ENCODE measurements around the gene JHY.
A peak's percentile ranks its signal among the peaks of the same experiment; 100 is the strongest.

The JHY gene

GRCh38 chr11:122871302-122871701 is 11.3 kb upstream of the JHY start:
- no peak for DNase-seq (ENCODE audit: low spot score)

- DNase-seq (ENCODE audit: low spot score): no peak
These were observed 10.5 kb upstream of the JHY start for GRCh38 chr11:122872046-122872445.

DNA sequence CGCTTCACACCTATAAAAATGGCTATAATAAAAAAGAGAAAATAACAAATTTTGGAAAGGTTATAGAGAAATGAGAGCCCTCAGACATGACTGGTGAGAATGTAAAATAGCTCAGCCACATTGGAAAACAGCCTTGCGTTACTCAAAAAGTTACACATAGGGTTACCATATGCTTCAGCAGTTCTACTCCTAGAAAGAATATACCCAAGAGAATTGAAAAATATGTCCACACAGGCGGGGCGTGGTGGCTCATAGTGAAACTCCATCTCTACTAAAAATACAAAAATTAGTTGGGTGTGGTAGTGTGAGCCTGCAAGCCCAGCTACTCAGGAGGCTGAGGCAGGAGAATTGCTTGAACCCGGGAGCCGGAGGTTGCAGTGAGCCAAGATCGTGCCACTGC is 7.6 kb upstream of the JHY start:
- DNase-seq (ENCODE audit: low spot score): no peak

GRCh38 chr11:122877732-122878131 is 4.8 kb upstream of the JHY start:
- no peak for DNase-seq (ENCODE audit: low spot score)

DNA sequence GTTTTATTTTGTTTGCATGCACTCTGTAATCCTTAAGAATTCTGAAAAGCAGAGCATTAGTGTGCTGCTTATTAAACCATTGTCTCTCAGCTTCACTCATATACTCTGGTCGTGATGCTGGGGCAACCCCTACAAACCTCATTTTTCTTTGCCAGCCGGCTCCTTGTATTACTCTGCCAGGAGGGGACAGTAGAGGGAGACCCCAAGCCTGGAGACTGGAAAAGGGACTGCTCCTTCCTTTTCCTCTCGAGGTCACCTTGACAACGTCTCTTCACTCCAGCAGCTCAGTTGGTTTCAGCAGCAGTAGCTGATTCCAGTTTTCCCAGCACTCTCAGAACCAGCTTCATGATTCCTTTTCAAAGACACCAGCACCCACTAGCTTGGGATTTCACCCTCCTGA is 2.8 kb upstream of the JHY start:
- no peak for DNase-seq (ENCODE audit: low spot score)

DNA sequence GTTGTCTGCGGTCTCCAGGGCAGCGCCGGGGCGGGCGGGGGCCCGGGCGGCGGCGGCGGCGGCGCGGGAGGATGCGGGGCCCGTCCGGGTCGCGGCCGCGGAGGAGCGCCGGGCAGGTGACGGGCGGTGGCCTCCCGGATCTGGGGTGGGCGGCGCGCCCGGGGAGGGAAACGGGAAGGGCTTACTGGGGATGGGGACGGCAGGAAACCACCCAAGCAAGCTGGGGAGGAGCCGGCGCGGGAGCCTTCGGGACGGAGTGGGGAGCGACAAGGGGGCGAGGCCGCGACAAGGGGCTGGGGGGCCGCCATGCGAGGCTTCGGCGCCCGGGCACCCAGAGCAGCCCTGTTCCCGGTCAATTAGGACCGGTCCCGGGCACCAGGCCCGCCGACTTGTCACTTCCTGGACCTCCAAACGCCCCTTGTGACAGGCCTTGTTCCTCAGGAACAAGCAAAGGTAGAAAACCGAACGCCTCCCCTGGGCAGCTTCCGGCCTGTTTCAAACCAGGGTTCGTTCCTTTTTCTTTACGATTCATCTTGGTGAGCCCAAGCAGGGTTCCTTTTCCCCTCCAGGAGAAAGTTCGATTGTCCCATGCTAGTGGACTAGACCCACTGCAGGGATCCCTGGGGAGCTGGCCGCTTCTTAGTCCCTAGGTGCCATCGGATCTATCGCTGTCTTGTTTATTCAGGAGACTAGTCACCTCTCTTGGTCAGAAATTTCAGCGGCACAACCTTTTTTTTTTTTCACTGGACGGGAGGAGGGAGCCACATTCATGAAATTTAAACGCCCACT is 492 bp downstream of the JHY start:
- no peak for DNase-seq (ENCODE audit: low spot score)

GRCh38 chr11:122883646-122883979 is 1.1 kb downstream of the JHY start:
- DNase-seq (ENCODE audit: low spot score): no peak

- DNase-seq (ENCODE audit: low spot score): no peak
These were observed 5.6 kb downstream of the JHY start for GRCh38 chr11:122888162-122888561.

GRCh38 chr11:122893131-122893530 is 10.6 kb downstream of the JHY start:
- no peak for DNase-seq (ENCODE audit: low spot score)

GRCh38 chr11:122895563-122895962 is 13.0 kb downstream of the JHY start:
- DNase-seq (ENCODE audit: low spot score): no peak

GRCh38 chr11:122897606-122898210 is 15.1 kb downstream of the JHY start:
- peak; percentile 61 for DNase-seq (ENCODE audit: low spot score)

GRCh38 chr11:122898799-122899198 is 16.2 kb downstream of the JHY start:
- no peak for DNase-seq (ENCODE audit: low spot score)

DNA sequence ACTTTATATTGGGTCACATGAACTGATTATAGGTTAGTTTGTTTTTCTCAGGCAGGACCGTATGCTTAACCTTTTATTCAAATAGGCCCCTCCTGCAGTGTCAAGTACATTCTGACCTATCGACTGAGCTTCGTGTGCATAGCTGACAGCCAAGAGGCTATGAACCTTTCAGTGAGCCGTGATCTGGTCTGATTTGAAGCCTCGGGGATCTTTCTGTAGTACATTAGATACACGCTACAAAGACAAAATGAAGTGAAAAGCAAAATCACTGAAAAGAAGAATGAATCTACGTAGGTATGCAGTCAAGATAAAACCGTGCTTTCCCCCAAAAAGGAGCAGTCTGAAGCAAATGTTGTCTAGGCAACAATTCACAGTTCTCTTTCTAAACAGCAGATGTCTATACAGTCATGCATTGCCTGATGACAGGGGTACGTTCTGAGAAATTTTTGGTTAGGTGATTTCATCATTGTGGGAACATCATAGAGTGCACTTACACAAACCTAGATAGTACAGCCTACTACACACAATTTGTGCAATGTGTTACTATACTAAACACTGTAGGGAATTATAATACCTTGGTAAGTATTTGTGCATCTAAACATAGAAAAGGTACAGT is 18.1 kb downstream of the JHY start:
- DNase-seq (ENCODE audit: low spot score): no peak

GRCh38 chr11:122902951-122903350 is 20.4 kb downstream of the JHY start:
- no peak for DNase-seq (ENCODE audit: low spot score)

GRCh38 chr11:122910775-122911174 is 28.2 kb downstream of the JHY start:
- DNase-seq (ENCODE audit: low spot score): peak; percentile 9

- no peak for DNase-seq (ENCODE audit: low spot score)
These were observed 34.8 kb downstream of the JHY start for GRCh38 chr11:122917311-122917710.

DNA sequence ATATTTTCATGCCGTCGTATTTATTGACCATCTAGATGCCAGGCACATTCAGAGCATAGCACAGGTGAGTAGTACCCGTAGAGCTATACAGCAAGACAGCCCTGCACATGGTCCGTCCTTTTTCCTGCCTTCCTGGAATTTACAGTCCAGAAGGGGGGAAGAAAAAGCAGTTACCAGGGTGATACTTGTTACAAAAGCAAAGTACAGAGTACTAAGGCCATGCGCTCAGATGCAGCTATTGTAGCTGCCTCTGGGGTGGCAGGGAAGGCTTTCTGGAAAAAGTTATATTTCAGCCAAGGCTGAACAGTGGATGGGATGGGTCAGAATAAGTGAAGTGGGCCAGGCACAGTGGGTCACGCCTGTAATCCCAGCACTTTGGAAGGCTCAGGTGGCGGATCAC is 36.2 kb downstream of the JHY start:
- DNase-seq (ENCODE audit: low spot score): no peak

GRCh38 chr11:122920579-122920978 is 38.0 kb downstream of the JHY start:
- no peak for DNase-seq (ENCODE audit: low spot score)

GRCh38 chr11:122922893-122923292 is 40.3 kb downstream of the JHY start:
- DNase-seq (ENCODE audit: low spot score): no peak

- no peak for DNase-seq (ENCODE audit: low spot score)
These were observed 40.7 kb downstream of the JHY start for GRCh38 chr11:122923302-122923701.

DNA sequence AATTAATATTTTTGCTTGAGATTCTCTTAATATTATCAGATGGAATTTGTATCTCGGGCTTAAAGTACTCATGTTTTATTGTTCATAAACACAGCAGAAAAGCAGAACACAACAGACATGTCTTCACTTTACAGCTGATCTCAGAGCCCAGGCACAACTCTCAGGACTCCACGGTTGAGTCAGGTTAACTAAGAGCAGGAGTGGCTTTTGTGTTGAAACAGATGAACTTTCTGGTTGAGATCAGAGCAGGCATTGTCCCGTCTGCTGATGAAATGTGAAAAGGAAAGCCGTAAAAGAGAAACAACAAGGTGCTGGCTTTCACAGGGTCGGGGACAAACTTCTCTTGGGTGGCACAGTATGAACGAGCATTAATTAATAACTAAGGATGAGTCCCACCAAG is 49.0 kb downstream of the JHY start:
- no peak for DNase-seq (ENCODE audit: low spot score)

DNA sequence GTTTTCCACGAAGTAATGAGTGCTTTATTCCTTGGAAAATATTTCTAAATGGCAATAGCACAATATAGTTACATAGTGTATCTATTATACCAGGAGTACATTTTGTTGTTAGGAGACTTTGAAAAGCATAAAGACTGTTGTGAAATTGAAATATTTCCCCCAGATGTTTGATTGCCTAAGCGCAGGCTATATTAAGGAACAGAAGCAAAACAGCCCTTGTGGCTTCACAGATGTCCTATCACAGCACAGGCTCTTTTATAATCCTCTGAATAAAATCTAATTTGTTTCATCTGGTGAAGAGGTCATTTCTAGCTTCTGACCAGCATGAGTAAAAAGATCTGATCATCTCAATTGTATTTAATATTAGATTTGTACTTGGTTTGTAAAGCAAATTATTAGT is 50.9 kb downstream of the JHY start:
- no peak for DNase-seq (ENCODE audit: low spot score)

GRCh38 chr11:122937983-122938382 is 55.4 kb downstream of the JHY start:
- no peak for DNase-seq (ENCODE audit: low spot score)

DNA sequence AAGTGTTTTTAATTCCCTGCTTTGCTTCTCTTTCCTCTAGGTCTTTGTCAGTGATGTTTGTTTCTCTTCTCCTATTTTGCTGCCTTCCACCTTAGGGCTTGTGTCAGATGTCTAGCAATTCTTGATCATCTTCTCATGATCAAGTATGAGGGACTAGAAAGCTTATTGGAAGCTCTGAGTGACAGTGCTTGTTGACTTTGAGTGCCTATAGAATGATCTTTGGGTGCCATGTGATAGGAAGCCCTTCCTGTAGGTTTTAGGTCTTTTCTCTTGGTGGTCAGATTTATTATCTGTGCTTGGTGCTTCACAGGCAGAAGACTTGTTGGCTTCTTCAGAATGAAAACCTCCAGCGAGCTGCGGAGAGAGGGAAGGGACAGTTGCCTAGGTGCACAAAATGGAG is 56.0 kb downstream of the JHY start:
- no peak for DNase-seq (ENCODE audit: low spot score)
